Left ventricle myocardium inferior (tissue), 1 donor: ENCODE data around the gene USP12. TPM values are rescaled to one million over a fixed set of nuclear protein-coding genes. Genes with fewer than 3 reads are reported as not detected.
"Not testable (repeated sequence)": the region's sequence is repeated elsewhere in the genome, so short reads cannot be mapped to it uniquely, and the experiment has no call there.

ENCODE experiments used
- DNase-seq: peaks from one replicate; pipeline ENCODE4 v3.0.0-alpha.2; 2020
- H3K27ac ChIP-seq: fragments of 200-600 bp; replicated peaks from 2 replicates; pipeline ENCODE4 v1.8.0; 2021
- H3K27me3 ChIP-seq: fragments of 200-600 bp; 2 replicates; pipeline ENCODE4 v1.8.0; 2021; ENCODE audit warnings: low read depth
- H3K36me3 ChIP-seq: fragments of 200-600 bp; 2 replicates; pipeline ENCODE4 v1.8.0; 2021
- H3K4me1 ChIP-seq: fragments of 200-600 bp; 2 replicates; pipeline ENCODE4 v1.8.0; 2021
- H3K4me3 ChIP-seq: fragments of 200-600 bp; 2 replicates; pipeline ENCODE4 v1.8.0; 2021; ENCODE audit warnings: mild to moderate bottlenecking, moderate library complexity
- H3K9me3 ChIP-seq: fragments of 200-600 bp; replicated peaks from 2 replicates; pipeline ENCODE4 v1.8.0; 2021
- CTCF ChIP-seq: fragments of 200-600 bp; IDR thresholded peaks from 2 replicates; pipeline ENCODE4 v1.8.0; 2021; ENCODE audit warnings: antibody characterized with exemption, mild to moderate bottlenecking, borderline replicate concordance
- intact Hi-C: fragments of 100-400 bp; cut with micrococcal nuclease; formaldehyde crosslinking; loops from one replicate; pipeline ENCODE4 v1.11.0; 2022
- total RNA-seq: library from RNA; stranded (reverse); fragmentation: NEBNext Ultra II Directional; extraction: Animal tissue kit (Norgen Biotek cat#: 25700); gene quantifications from one replicate; pipeline ENCODE4 v1.2.1, GENCODE V29; 2021
- donor health status: DM: no; HTN: yes; CAD: no; lungs with severe emphysema.

Gene USP12
- total RNA-seq, 1 donor from 2014 or later, result 16.8 TPM

- H3K27ac ChIP-seq, result no peak overlapping the region
- no peak for DNase-seq
- TF ChIP-seq CTCF, result no peak
- H3K27me3 ChIP-seq, result no peaks in the 10 kb centered on the region
- peaks cover 13% of the 10 kb centered on the region for H3K36me3 ChIP-seq
- H3K4me3 ChIP-seq, result no peak overlapping the region
- intact Hi-C loops, result loop anchor here (2.0 kb wide), 1 partner anchor 75 kb away; no protein-coding TSS in a partner anchor
- peaks cover 25% of the 10 kb centered on the region for H3K4me1 ChIP-seq
- H3K9me3 ChIP-seq, result no peaks in the 10 kb centered on the region
These were observed 92.1 kb downstream of the USP12 start for GRCh38 chr13:27079421-27079958.

- peaks cover 28% of the 10 kb centered on the region for H3K36me3 ChIP-seq
- intact Hi-C loops, result no loop called here
- no peak overlapping the region for H3K27ac ChIP-seq
- no peaks in the 10 kb centered on the region for H3K27me3 ChIP-seq
- H3K9me3 ChIP-seq, result no peaks in the 10 kb centered on the region
- DNase-seq, result no peak
- TF ChIP-seq CTCF, result no peak
- no peak overlapping the region for H3K4me3 ChIP-seq
- H3K4me1 ChIP-seq, result peaks cover 39% of the 10 kb centered on the region
These were observed 94.2 kb downstream of the USP12 start for GRCh38 chr13:27077451-27077850.

GRCh38 chr13:27076421-27076820, 95.2 kb downstream of the USP12 start:
- no peak for TF ChIP-seq CTCF
- Histone ChIP-seq H3K36me3 (peaks cover 29% of the 10 kb centered on the region), H3K4me3 (no peak overlapping the region), H3K27me3 (no peaks in the 10 kb centered on the region), H3K27ac (no peak overlapping the region), H3K9me3 (no peaks in the 10 kb centered on the region), H3K4me1 (peaks cover 39% of the 10 kb centered on the region)
- DNase-seq, result no peak
- intact Hi-C loops, result no loop called here

- intact Hi-C loops, result no loop called here
- H3K4me3 ChIP-seq, result no peak overlapping the region
- no peak for DNase-seq
- H3K36me3 ChIP-seq, result peaks cover 48% of the 10 kb centered on the region
- TF ChIP-seq CTCF, result no peak
- H3K27ac ChIP-seq, result no peak overlapping the region
- peaks cover 41% of the 10 kb centered on the region for H3K4me1 ChIP-seq
- no peaks in the 10 kb centered on the region for H3K9me3 ChIP-seq
- no peaks in the 10 kb centered on the region for H3K27me3 ChIP-seq
These were observed 98.4 kb downstream of the USP12 start for GRCh38 chr13:27073186-27073585.

- Histone ChIP-seq H3K4me1 (peaks cover 12% of the 10 kb centered on the region), H3K9me3 (peaks cover 11% of the 10 kb centered on the region), H3K36me3 (peaks cover 29% of the 10 kb centered on the region)
- H3K27me3 ChIP-seq, DNase-seq, H3K27ac ChIP-seq, H3K4me3 ChIP-seq, intact Hi-C loops: not testable (repeated sequence)
These were observed 105.5 kb downstream of the USP12 start for GRCh38 chr13:27066123-27066522.

GRCh38 chr13:27065582-27065981, 106.0 kb downstream of the USP12 start:
- H3K4me1 ChIP-seq, result peaks cover 12% of the 10 kb centered on the region
- TF ChIP-seq CTCF, result no peak
- H3K9me3 ChIP-seq, result peaks cover 11% of the 10 kb centered on the region
- peaks cover 25% of the 10 kb centered on the region for H3K36me3 ChIP-seq
- no peaks in the 10 kb centered on the region for H3K27me3 ChIP-seq
- H3K27ac ChIP-seq, result no peak overlapping the region
- no peak for DNase-seq
- intact Hi-C loops, result no loop called here
- no peak overlapping the region for H3K4me3 ChIP-seq
